Measurements from ENCODE around the gene EFNA3.

- TF ChIP-seq CTCF (optimal IDR thresholded peaks at IDR 0.05 in 1 of 3, IDR thresholded peaks at IDR 0.05 in 1 of 3, conservative IDR thresholded peaks at IDR 0.05 in 1 of 3; ENCODE audit: extremely low read depth in 1 of 3, insufficient read depth in 2 of 3, low read length in 3 of 3) = no peak
- no peak for TF ChIP-seq EZH2 (IDR thresholded peaks at IDR 0.05; ENCODE audit: low read length)
Measured at GRCh38 chr1:155069551-155070157, 9.0 kb upstream of the EFNA3 start.

Data from keratinocyte (primary cell).